GM12892 (cell line): ENCODE results near the gene CXCR5.
A peak's percentile ranks its signal among the peaks of the same experiment; 100 is the strongest.

Source experiments
- DNase-seq: peaks from one replicate; pipeline ENCODE4 v3.0.0; 2011; ENCODE audit not compliant: insufficient read length
- FAIRE-seq: peaks from 2 replicates; lab custom pipeline; 2011; peaks lifted over from hg19 to GRCh38; lab: Jason Lieb, UNC
- POLR2A ChIP-seq: IDR thresholded peaks from 2 replicates; pipeline ENCODE4 v1.6.1; 2011; ENCODE audit warnings: low read depth, low read length, control low read depth
- POLR2AphosphoS5 ChIP-seq: IDR thresholded peaks from 2 replicates; pipeline ENCODE4 v1.6.1; 2011; ENCODE audit warnings: low read depth, low read length, control low read depth
- TAF1 ChIP-seq: IDR thresholded peaks from 2 replicates; pipeline ENCODE4 v1.6.1; 2011; ENCODE audit warnings: low read depth, mild to moderate bottlenecking, control low read depth, low read length, borderline replicate concordance

Gene CXCR5

DNA sequence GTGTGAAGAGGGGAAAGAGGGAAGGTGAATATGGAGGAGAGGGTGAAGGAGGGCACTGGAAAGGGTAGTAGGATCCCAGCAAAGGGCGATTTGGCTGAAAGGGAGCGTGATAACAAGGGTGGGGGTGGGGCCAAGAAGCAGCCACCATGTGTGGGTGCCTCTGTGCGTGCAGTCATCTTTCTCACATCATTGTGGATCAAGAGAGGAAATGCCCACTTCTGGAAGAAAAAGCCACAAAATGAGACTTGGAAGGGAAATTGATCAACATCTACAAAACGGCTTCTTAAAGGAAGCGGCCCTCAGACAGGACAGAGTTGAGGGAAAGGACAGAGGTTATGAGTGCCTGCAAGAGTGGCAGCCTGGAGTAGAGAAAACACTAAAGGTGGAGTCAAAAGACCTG is 1.2 kb upstream of the CXCR5 start:
- no peak for TF ChIP-seq TAF1
- TF ChIP-seq POLR2A: no peak
- no peak for TF ChIP-seq POLR2AphosphoS5
- FAIRE-seq: no peak
- no peak for DNase-seq

DNA sequence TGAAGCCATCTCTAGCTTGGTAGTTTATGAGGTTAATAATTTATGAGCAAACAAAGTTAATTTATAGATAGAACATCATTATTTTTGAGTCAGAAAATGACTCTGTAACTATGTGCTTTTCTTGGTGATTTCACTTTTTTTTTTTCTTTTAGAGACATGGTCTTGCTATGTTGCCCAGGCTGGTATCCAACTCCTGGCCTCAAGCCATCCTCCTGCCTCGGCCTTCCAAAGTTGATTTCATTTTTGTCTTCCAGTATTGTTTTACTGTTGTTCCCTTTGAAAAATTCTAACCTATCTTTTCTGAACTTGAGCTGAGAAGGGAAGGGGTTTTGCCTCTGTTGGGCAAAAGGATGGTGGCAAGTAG is 706 bp upstream of the CXCR5 start:
- DNase-seq (no peak), FAIRE-seq (no peak)
- TF ChIP-seq POLR2AphosphoS5 (no peak), POLR2A (no peak), TAF1 (no peak)

DNA sequence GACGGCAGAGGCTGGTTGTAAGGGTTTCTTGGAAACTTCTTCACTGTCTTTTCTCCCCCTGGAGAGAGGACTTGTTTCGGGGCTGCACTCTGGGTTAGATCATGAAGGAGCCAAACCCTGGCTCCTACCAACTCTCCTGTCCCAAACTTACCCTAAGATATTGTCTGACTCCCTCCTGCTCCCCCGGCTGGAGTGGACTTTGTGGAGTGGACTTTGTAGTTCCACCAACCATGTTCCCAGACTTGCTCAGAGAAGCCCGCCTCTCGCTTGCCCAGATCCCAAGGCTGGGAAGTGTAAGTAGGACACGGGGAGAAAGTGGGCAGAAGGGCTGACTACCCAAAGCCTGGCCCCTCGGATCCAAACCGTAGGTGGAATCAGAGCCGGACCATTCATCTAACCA is 1.2 kb downstream of the CXCR5 start:
- FAIRE-seq: peak; percentile 60
- TF ChIP-seq TAF1 (no peak), POLR2A (no peak), POLR2AphosphoS5 (no peak)

DNA sequence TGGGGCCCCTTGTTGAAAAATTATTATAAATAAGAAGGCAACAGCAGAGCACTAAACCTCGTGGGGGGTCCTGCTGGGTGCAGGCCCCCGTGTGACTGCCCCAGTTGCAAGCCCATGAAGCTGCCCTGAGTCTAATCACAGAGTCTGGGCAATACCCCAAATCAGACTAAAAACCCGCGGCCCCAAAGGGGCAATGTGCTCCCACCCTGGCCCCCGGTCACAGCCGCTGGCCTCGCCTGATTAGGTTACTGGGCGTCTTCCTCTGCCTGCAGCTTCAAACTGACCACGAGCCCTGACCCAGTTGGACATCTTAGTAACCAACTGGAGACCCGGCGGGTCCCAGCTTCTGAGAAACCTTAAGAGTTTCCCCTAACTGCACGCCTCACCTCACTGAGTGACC is 1.6 kb downstream of the CXCR5 start:
- TF ChIP-seq POLR2AphosphoS5: no peak
- TF ChIP-seq POLR2A: no peak
- FAIRE-seq (peak; percentile 61), DNase-seq (no peak)

More for the DNA sequence above, 1.2 kb downstream of the CXCR5 start:
- no peak for DNase-seq

DNA sequence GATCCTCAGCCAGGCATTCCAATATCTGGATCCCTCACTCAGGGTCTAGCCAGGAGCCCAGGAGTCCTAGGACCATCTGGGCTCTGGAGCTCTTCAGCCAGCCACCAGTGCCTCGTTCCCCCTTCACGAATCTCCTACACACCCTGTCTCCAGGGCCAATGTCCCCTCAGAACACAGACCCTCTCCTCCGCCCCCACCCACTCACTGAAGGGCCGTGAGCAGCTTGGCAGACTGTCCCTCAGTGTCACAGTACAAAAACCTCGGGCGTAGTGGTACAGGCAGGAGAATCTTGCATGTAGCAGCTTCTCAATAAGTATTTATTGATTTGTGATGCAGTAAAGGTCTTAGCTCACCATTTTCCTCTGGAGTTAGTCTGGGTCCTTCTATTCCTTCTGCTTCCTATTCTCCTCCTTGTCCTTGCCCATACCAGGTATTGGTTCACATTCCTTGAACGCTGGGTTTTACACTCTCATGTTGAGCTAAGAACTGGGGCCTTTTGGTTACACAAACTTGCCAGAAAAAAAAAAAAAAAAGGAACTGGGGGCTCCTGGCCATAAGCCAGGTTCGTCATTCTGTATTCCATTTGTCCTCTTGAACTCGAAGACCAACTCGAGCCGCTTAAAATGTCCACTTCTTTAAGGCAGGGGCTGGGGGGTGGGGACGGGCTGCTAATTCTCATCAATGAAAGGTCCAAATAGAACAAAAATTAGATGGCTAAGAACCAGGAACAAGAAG is 2.3 kb downstream of the CXCR5 start:
- FAIRE-seq: peak; percentile 79
- no peak for TF ChIP-seq POLR2A
- TF ChIP-seq POLR2AphosphoS5: no peak
- no peak for TF ChIP-seq TAF1
- no peak for DNase-seq

DNA sequence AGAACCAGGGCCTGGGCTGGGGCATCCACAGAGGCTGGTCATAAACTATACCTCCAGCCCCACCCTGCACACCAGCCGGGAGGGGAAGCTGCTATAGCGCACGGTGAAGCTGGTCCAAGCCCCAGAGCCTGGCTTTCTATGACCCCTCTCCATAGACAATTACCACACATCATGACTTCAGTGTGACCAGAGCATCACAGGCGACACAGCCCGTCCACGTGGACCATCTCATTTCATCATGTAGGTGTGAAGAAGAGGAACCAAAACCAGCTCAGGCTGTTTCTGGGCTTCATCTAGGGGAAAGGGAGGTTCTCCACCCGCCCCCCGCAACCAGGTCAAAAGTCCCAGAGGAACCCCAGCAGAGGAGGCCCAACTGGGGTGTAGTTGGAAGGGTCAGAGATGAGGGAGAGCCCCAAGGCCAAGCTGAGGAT is 3.0 kb downstream of the CXCR5 start:
- peak; percentile 91 for FAIRE-seq
- DNase-seq: no peak
- no peak for TF ChIP-seq TAF1
- no peak for TF ChIP-seq POLR2A
- TF ChIP-seq POLR2AphosphoS5: no peak

DNA sequence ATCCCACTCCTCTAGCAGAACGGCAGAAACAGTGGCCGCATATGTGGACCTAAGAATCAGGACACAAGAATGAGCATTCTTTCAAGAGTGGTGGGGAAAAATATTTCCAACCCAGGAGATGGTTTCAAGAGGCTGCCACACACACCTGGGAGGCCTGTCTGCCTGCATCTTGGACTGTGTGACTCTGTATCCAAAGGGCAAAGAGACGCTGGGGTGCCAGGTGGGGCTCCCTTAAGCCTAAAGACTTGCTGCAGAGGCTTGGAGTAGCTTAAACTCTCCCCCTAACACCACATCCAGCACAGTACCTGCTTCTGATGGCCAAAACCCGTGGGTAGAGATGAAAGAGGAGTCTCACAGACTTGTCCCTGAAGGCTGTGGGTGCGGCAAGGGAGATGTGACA is 3.5 kb downstream of the CXCR5 start:
- DNase-seq (no peak), FAIRE-seq (peak; percentile 88)
- TF ChIP-seq TAF1 (no peak), POLR2A (no peak), POLR2AphosphoS5 (no peak)

DNA sequence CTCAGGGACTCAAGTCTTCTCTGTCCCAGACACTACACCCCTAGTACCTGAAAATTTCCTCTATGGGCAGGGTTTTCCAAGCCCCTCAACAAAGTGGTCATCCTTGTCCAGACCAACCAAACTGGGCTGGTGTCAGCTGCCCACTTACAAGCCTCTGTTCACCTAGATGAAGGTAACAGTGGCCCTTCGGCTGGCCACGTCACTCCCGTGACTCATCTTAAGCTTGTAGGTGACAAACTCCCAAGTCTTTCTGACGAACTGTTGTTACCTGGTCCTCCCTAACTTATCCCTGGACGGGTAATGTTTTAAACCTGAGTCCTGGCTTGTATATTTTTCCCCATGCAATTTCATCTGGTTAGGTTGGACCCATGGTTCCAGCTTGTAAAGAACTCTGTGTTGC is 4.7 kb downstream of the CXCR5 start:
- TF ChIP-seq TAF1 (no peak), POLR2A (no peak), POLR2AphosphoS5 (no peak)
- FAIRE-seq (no peak), DNase-seq (no peak)

DNA sequence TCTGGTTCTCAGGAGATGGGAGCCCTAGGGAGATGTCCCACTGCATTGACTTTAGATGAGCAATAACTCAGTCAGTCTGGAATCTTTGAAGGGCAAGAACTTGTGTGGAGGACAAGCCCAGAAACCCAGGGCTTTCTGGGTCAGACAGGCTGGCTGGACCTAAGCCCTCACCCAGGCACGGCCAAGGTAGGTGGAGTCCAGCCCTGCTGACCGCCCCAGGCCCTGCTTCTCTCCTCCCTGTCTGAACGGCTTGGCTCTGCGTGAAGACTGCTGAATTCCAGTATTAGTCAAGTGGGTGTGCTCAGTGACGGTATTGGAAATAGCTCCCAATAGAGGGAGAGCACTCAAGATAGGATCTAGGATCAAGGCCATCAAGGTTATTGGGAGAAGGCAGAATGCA is 6.1 kb downstream of the CXCR5 start:
- FAIRE-seq (no peak), DNase-seq (no peak)
- TF ChIP-seq POLR2AphosphoS5 (no peak), POLR2A (no peak), TAF1 (no peak)

DNA sequence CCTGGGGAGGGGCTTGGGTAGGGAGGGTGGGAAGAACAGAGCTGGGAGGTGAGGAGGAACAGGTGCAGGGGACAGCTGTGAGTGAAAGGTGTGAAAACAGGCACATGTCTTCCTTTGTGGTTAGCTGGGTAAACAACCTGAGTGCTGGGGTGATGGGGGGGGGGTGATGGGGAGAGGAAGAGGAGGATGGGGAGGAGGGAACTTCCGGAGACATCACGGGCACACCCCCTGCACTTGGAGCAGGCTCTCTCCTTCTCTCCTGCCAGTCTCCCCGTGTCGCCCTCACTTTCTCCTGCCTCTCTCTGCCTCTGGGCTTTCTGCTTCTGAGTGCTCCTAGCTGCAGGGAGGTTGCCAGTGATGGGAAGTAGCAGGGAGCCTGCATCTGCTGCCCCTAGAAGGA is 8.8 kb downstream of the CXCR5 start:
- TF ChIP-seq TAF1 (no peak), POLR2AphosphoS5 (no peak), POLR2A (no peak)
- FAIRE-seq (peak; percentile 92), DNase-seq (no peak)

DNA sequence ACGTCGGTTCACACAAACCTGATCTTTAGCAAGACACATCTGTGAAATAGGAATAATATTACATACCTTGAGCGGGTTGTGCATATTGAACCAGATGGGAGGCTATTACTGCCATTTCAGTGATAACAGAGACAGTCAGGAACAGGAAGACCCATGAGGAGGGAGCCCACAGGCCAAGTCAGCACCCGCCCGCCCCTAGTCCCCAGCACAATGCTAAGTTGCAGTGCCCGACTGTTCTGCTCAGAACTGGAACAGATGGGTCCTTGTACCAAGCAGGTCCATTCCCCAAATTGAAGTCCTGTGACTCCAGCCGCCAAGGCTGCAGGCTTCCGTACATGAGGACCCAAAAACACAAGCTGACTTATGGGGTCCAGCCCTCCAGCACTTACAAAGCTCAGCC is 9.3 kb downstream of the CXCR5 start:
- FAIRE-seq: peak; percentile 30
- TF ChIP-seq TAF1: no peak
- TF ChIP-seq POLR2AphosphoS5: no peak
- TF ChIP-seq POLR2A: no peak

DNA sequence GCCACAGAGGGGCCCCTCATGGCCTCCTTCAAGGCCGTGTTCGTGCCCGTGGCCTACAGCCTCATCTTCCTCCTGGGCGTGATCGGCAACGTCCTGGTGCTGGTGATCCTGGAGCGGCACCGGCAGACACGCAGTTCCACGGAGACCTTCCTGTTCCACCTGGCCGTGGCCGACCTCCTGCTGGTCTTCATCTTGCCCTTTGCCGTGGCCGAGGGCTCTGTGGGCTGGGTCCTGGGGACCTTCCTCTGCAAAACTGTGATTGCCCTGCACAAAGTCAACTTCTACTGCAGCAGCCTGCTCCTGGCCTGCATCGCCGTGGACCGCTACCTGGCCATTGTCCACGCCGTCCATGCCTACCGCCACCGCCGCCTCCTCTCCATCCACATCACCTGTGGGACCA is 10.0 kb downstream of the CXCR5 start:
- no peak for TF ChIP-seq POLR2A
- no peak for TF ChIP-seq TAF1
- no peak for TF ChIP-seq POLR2AphosphoS5
- DNase-seq (no peak), FAIRE-seq (no peak)

More for the DNA sequence above, 9.3 kb downstream of the CXCR5 start:
- DNase-seq: no peak
